Erythroblast (primary cell): Measurements from ENCODE around the gene RNU4-1.

Experiments used
- GATA1 ChIP-seq: IDR thresholded peaks from 2 replicates; pipeline ENCODE4 v1.6.1; 2011; ENCODE audit warnings: low read depth, mild to moderate bottlenecking, control low read depth, low read length, moderate library complexity
- POLR2A ChIP-seq: IDR thresholded peaks from 2 replicates; pipeline ENCODE4 v1.6.1; 2011; ENCODE audit warnings: mild to moderate bottlenecking, low read length

DNA sequence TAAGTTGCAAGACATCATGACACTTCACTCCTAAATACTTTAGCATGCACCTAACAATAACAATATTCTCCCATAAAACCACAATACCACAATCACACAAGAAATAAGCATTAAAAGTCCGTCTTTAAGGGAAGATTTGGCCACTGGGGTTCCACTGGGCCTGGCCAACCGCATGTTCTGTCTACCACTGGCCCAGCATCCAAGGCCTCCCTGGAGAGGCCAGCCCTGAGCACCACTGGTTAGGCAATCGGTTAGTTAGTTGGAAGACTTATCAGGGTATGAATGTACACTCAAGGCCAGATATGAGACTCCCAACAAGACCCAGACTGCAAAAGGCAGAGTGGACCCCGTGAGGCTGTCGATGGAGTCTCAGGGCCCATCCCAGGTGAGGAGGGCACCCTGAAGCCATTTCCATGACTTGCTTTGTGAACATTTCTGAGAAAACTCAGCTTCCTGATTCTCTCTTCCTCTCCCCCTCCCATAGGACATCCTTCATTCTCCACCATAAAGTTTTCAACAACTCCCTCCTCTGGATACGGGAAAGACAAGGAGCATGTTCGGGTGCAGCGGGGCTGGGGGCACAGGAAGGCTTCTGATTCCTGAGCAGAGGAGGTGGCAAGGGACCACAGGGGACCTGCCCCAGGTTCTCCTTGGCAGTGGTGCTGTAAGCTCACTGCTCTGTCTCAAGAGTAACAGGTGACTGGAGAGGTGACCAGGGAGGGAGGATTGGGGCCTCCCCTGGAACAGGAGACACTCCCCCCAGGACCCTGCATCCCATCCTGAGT lies 33.4 kb downstream of the RNU4-1 start:
- no peak for TF ChIP-seq POLR2A
- TF ChIP-seq GATA1, result no peak
